Epithelial cell of esophagus (primary cell): Measurements from ENCODE around the gene TNFSF13B.

Experiments used
- DNase-seq: peaks from one replicate; pipeline ENCODE4 v3.0.0; 2010; ENCODE audit warnings: low read depth
- H3K4me3 ChIP-seq: 2 replicates; pipeline ENCODE4 v1.5.1; 2011; ENCODE audit warnings: mild to moderate bottlenecking, low read length, control low read depth
- CTCF ChIP-seq: IDR thresholded peaks from 2 replicates; pipeline ENCODE4 v1.5.1; 2011; ENCODE audit warnings: low read depth, mild to moderate bottlenecking, low read length, control low read depth, inconsistent platforms; ENCODE audit not compliant: insufficient read depth; ENCODE audit errors: missing control alignments

TNFSF13B gene

DNA sequence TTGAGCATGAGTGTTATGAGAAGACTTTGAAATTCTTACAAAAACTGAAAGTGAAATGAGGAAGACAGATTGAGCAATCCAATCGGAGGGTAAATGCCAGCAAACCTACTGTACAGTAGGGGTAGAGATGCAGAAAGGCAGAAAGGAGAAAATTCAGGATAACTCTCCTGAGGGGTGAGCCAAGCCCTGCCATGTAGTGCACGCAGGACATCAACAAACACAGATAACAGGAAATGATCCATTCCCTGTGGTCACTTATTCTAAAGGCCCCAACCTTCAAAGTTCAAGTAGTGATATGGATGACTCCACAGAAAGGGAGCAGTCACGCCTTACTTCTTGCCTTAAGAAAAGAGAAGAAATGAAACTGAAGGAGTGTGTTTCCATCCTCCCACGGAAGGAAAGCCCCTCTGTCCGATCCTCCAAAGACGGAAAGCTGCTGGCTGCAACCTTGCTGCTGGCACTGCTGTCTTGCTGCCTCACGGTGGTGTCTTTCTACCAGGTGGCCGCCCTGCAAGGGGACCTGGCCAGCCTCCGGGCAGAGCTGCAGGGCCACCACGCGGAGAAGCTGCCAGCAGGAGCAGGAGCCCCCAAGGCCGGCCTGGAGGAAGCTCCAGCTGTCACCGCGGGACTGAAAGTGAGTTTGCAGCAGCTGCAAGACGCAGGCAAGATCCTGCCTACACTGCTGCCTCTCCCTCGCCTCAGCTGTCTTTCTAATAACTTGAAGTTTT lies at the start of gene TNFSF13B:
TSS of gene TNFSF13B (plus strand) at position 118 of the 728 bp plus-strand sequence. CDS start at position 296, 178 bp downstream.
- DNase-seq, result peak; percentile 25
- no peak within 1 kb of the TSS for H3K4me3 ChIP-seq
- no peak for TF ChIP-seq CTCF

GRCh38 chr13:108220041-108220440 lies 49.5 kb upstream of the TNFSF13B start:
- DNase-seq, result peak; percentile 91
- peak; percentile 49 for TF ChIP-seq CTCF
- peak overlapping the region; percentile 78 for H3K4me3 ChIP-seq

DNA sequence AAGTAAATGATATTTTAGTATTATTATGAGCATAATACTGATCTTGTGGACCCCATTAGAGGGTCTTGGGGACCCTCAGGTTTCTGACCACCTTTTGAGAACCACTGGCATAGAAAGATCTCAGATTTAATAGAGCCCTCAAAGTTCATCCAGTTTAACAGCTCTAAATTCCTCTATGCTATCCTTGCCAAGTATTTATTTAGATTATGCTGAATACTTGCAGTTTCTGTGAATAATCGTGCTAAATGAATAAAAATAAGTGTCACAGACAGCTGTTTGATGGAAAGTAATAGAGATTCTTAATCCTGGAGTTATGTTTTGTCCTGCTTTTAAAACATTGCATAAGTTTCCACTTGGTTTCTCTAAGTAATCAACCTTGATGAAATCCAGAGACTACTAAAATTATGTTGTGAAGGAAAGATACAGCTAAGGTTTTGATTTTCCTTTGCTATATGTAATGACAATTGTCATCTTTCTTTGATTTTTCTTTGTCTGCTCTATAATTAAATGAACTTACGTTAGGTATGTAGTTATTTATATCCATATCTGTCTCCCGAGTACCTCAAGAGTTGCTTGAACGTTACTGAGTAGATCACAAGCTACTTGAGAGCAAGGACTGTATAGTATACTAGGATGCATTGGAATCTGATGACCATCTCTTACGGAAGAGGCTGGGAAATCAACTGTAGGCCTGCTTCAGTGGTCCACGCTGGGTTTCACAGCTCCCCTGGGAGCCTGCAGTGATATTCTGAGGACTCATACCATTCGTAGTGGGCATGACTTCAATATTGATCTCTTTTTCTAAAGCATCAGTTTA lies 45.6 kb upstream of the TNFSF13B start:
- TF ChIP-seq CTCF, result no peak
- H3K4me3 ChIP-seq, result no peak overlapping the region
- DNase-seq, result no peak

- no peak for TF ChIP-seq CTCF
- DNase-seq, result no peak
- H3K4me3 ChIP-seq, result no peak overlapping the region
Observed at GRCh38 chr13:108225440-108225839, 44.1 kb upstream of the TNFSF13B start.

- TF ChIP-seq CTCF, result no peak
- DNase-seq, result no peak
- no peak overlapping the region for H3K4me3 ChIP-seq
Observed at GRCh38 chr13:108226184-108226583, 43.3 kb upstream of the TNFSF13B start.

DNA sequence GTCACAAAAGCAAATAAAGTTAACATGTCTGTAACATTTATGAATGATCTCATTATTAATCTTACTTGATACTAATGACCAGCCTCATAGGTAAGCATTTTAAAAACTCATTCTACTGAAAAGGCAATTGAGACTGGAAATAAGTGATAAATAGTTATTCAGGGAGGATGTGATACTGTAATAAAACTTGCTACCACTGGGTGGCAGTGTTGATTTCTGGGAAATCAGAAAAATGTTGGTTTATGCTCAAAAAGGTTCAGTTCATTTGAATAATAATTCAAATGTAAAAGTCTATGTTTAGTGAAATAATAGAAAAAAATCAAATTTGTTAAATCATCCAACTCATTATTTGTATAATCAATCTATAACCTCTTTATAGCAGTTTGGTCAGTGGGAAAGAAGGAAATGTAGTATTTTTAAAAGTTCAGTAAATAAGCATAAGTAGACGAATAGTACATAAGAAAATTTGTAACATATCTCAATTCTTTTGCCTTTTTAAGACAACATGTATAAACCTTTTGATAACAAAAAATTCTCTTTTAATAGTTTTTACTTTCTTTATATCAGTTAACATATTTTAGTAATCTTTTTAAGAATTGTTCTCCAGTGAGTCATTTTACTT lies 41.8 kb upstream of the TNFSF13B start:
- peak; percentile 47 for DNase-seq
- no peak overlapping the region for H3K4me3 ChIP-seq
- peak; percentile 57 for TF ChIP-seq CTCF
